H9 (cell line): ENCODE measurements around the gene QDPR. TPM values are rescaled to one million over a fixed set of nuclear protein-coding genes. Genes with fewer than 3 reads are reported as not detected.
"Not testable (repeated sequence)": the region's sequence is repeated elsewhere in the genome, so short reads cannot be mapped to it uniquely, and the experiment has no call there.

Source experiments
- DNase-seq: peaks from one replicate; pipeline ENCODE4 v3.0.0-alpha.2; 2017
- H2AFZ ChIP-seq: one replicate; pipeline ENCODE4 v1.6.1; 2013; ENCODE audit warnings: mild to moderate bottlenecking, low read length, control low read depth, moderate library complexity
- H2AK5ac ChIP-seq: 2 replicates; pipeline ENCODE4 v1.6.1; 2013; ENCODE audit warnings: low read length, control low read depth, mixed read lengths; ENCODE audit not compliant: insufficient read length
- H2BK120ac ChIP-seq: one replicate; pipeline ENCODE4 v1.6.1; 2013; ENCODE audit warnings: low read depth, mild to moderate bottlenecking, low read length, control low read depth, inconsistent platforms; ENCODE audit not compliant: poor library complexity, severe bottlenecking
- H2BK12ac ChIP-seq: 2 replicates; pipeline ENCODE4 v1.6.1; 2013; ENCODE audit warnings: low read length, control low read depth, mixed read lengths, low read depth; ENCODE audit not compliant: insufficient read length
- H2BK15ac ChIP-seq: 2 replicates; pipeline ENCODE4 v1.6.1; 2013; ENCODE audit warnings: low read depth, low read length, control low read depth
- H2BK20ac ChIP-seq: one replicate; pipeline ENCODE4 v1.6.1; 2013; ENCODE audit warnings: low read depth, mild to moderate bottlenecking, low read length, control low read depth, inconsistent platforms; ENCODE audit not compliant: poor library complexity, severe bottlenecking
- H2BK5ac ChIP-seq: 2 replicates; pipeline ENCODE4 v1.6.1; 2013; ENCODE audit warnings: low read length, control low read depth, mixed read lengths; ENCODE audit not compliant: insufficient read length
- H3K14ac ChIP-seq: 2 replicates; pipeline ENCODE4 v1.6.1; 2013; ENCODE audit warnings: low read length, control low read depth; ENCODE audit not compliant: insufficient read depth
- H3K18ac ChIP-seq: 2 replicates; pipeline ENCODE4 v1.6.1; 2013; ENCODE audit warnings: low read depth, mild to moderate bottlenecking, mixed read lengths, low read length, control low read depth; ENCODE audit not compliant: insufficient read length
- H3K23ac ChIP-seq: 2 replicates; pipeline ENCODE4 v1.6.1; 2013; ENCODE audit warnings: low read length, control low read depth, mixed read lengths, low read depth; ENCODE audit not compliant: insufficient read length
- H3K23me2 ChIP-seq: 2 replicates; pipeline ENCODE4 v1.6.1; 2013; ENCODE audit warnings: low read depth, mild to moderate bottlenecking, mixed read lengths, low read length, control low read depth; ENCODE audit not compliant: insufficient read length, poor library complexity, severe bottlenecking
- H3K27ac ChIP-seq: 2 replicates; pipeline ENCODE4 v1.5.1; 2013; ENCODE audit warnings: low read length, control low read depth, mixed read lengths, low read depth; ENCODE audit not compliant: insufficient read length
- H3K27me3 ChIP-seq: 2 replicates; pipeline ENCODE4 v1.6.1; 2013; ENCODE audit warnings: low read length, control low read depth, inconsistent platforms; ENCODE audit not compliant: insufficient read depth
- H3K4ac ChIP-seq: 2 replicates; pipeline ENCODE4 v1.6.1; 2013; ENCODE audit warnings: low read depth, mild to moderate bottlenecking, control low read depth, inconsistent platforms, low read length, moderate library complexity
- H3K4me1 ChIP-seq: 2 replicates; pipeline ENCODE4 v1.6.1; 2013; ENCODE audit warnings: low read length, control low read depth, inconsistent platforms; ENCODE audit not compliant: insufficient read depth
- H3K4me2 ChIP-seq: 2 replicates; pipeline ENCODE4 v1.6.1; 2013; ENCODE audit warnings: low read length, control low read depth, mixed read lengths; ENCODE audit not compliant: insufficient read length, insufficient read depth
- H3K56ac ChIP-seq: 2 replicates; pipeline ENCODE4 v1.6.1; 2013; ENCODE audit warnings: low read depth, mild to moderate bottlenecking, mixed read lengths, low read length, control low read depth; ENCODE audit not compliant: insufficient read length
- H3K79me1 ChIP-seq: 2 replicates; pipeline ENCODE4 v1.6.1; 2013; ENCODE audit warnings: low read depth, mild to moderate bottlenecking, moderate library complexity, low read length, control low read depth, inconsistent platforms; ENCODE audit not compliant: insufficient read depth, poor library complexity, severe bottlenecking
- H3K79me2 ChIP-seq: 2 replicates; pipeline ENCODE4 v1.6.1; 2013; ENCODE audit warnings: low read length, control low read depth, inconsistent platforms; ENCODE audit not compliant: insufficient read depth
- H3K9ac ChIP-seq: 2 replicates; pipeline ENCODE4 v1.6.1; 2013; ENCODE audit warnings: low read length, control low read depth, mixed read lengths; ENCODE audit not compliant: insufficient read length; ENCODE audit errors: extremely low read depth
- H3K9me3 ChIP-seq: one replicate; pipeline ENCODE4 v1.6.1; 2013; ENCODE audit warnings: low read depth, low read length, inconsistent platforms; ENCODE audit not compliant: control insufficient read depth
- H3T11ph ChIP-seq: one replicate; pipeline ENCODE4 v1.6.1; 2013; ENCODE audit warnings: mild to moderate bottlenecking, low read length, control low read depth, inconsistent platforms
- H4K20me1 ChIP-seq: one replicate; pipeline ENCODE4 v1.6.1; 2013; ENCODE audit not compliant: control insufficient read depth, insufficient read length, insufficient read depth
- H4K5ac ChIP-seq: 2 replicates; pipeline ENCODE4 v1.6.1; 2013; ENCODE audit warnings: low read depth, mild to moderate bottlenecking, mixed read lengths, low read length, control low read depth; ENCODE audit not compliant: insufficient read length
- H4K8ac ChIP-seq: replicated peaks from 2 replicates; pipeline ENCODE4 v1.6.1; 2013; ENCODE audit warnings: low read length, control low read depth, mixed read lengths, low read depth; ENCODE audit not compliant: insufficient read length
- H4K91ac ChIP-seq: 2 replicates; pipeline ENCODE4 v1.6.1; 2013; ENCODE audit warnings: low read depth, mild to moderate bottlenecking, moderate library complexity, mixed read lengths, low read length, control low read depth; ENCODE audit not compliant: insufficient read length
- H3K27ac Mint-ChIP-seq, 3 experiments: 2 replicates in 2 of 3; 3 replicates in 1 of 3; pipeline ENCODE4 v1.8.0; 2020 to 2021; ENCODE audit warnings: mixed read lengths in 3 of 3, mild to moderate bottlenecking in 1 of 3, moderate library complexity in 1 of 3
- H3K27me3 Mint-ChIP-seq: 2 replicates; pipeline ENCODE4 v1.8.0; 2021; ENCODE audit warnings: low read depth, mild to moderate bottlenecking, moderate library complexity, mixed read lengths
- H3K36me3 Mint-ChIP-seq, 3 experiments: 2 replicates in 2 of 3; 3 replicates in 1 of 3; pipeline ENCODE4 v1.8.0; 2020 to 2021; ENCODE audit warnings: low read depth in 3 of 3, mixed read lengths in 3 of 3; ENCODE audit not compliant: insufficient read depth in 1 of 3
- H3K4me1 Mint-ChIP-seq, 2 experiments: 2 replicates each; pipeline ENCODE4 v1.8.0; 2020; ENCODE audit warnings: mixed read lengths in 2 of 2
- H3K4me3 Mint-ChIP-seq, 2 experiments: 2 replicates in 1 of 2; 3 replicates in 1 of 2; pipeline ENCODE4 v1.8.0; 2020 to 2021; ENCODE audit warnings: mild to moderate bottlenecking in 2 of 2, mixed read lengths in 2 of 2, moderate library complexity in 1 of 2
- H3K9me3 Mint-ChIP-seq, 2 experiments: 2 replicates in 1 of 2; 3 replicates in 1 of 2; pipeline ENCODE4 v1.8.0; 2020; ENCODE audit warnings: mild to moderate bottlenecking in 2 of 2, mixed read lengths in 2 of 2, moderate library complexity in 1 of 2
- WGBS: extraction: QIAGEN DNeasy Blood & Tissue Kit; methylation state at CpG from one replicate; pipeline ENCODE4 v1.1.7; 2013; ENCODE audit warnings: missing lambda C conversion rate, low lambda C conversion rate, mixed read lengths; ENCODE audit not compliant: insufficient read length; ENCODE audit errors: extremely low coverage; 5-methylcytosine and 5-hydroxymethylcytosine counted together
- total RNA-seq: library from RNA; stranded (reverse); gene quantifications from 2 replicates; pipeline ENCODE4 v1.2.1, GENCODE V29; 2021
- TF ChIP-seq, protein P1 (sequence below): fragments of 200-600 bp; sonication (generic); conservative IDR thresholded peaks from 3 replicates; pipeline ENCODE4 v1.8.0; 2021; ENCODE audit warnings: antibody characterized with exemption, mild to moderate bottlenecking

Gene QDPR
- total RNA-seq, 1 experiment from 2014 or later, result 23.5 TPM

- no CpG with 5 or more reads among the region's 5 CpGs for WGBS
- Histone ChIP-seq H3K56ac (no peak overlapping the region), H3K4me1 (no peaks in the 10 kb centered on the region), H3K23ac (no peak overlapping the region), H3K14ac (no peak overlapping the region), H3K27ac (no peak overlapping the region), H3K18ac (no peak overlapping the region), H2BK5ac (no peak overlapping the region), H2BK120ac (no peak overlapping the region), H4K5ac (no peak overlapping the region), H2BK12ac (no peak overlapping the region), H2BK20ac (no peak overlapping the region), H2AK5ac (no peak overlapping the region), H3K79me2 (no peaks in the 10 kb centered on the region), H3K4ac (no peak overlapping the region), H2BK15ac (no peak overlapping the region), H3K23me2 (no peaks in the 10 kb centered on the region), H2AFZ (no peak overlapping the region), H3K4me2 (no peak overlapping the region), H4K20me1 (no peaks in the 10 kb centered on the region), H4K91ac (no peak overlapping the region), H3K79me1 (no peaks in the 10 kb centered on the region), H3T11ph (no peak overlapping the region), H3K9me3 (no peaks in the 10 kb centered on the region), H3K9ac (no peak overlapping the region), H3K27me3 (no peaks in the 10 kb centered on the region), H4K8ac (no peak overlapping the region)
- Mint-ChIP-seq H3K27ac (no peak overlapping the region), H3K36me3 (peaks cover under 1 to 7% (median under 1%) of the 10 kb centered on the region in 3 experiments; a peak in 2 of 7 replicates), H3K4me1 (0 out of 4 replicates have a peak, but pooled peaks cover 0 to 5% of the 10 kb centered on the region in 2 experiments), H3K27me3 (no peaks in the 10 kb centered on the region), H3K9me3 (peaks cover 8 to 13% of the 10 kb centered on the region in 2 experiments; a peak in 4 of 5 replicates), H3K4me3 (no peak overlapping the region)
- TF ChIP-seq, protein P1, sequence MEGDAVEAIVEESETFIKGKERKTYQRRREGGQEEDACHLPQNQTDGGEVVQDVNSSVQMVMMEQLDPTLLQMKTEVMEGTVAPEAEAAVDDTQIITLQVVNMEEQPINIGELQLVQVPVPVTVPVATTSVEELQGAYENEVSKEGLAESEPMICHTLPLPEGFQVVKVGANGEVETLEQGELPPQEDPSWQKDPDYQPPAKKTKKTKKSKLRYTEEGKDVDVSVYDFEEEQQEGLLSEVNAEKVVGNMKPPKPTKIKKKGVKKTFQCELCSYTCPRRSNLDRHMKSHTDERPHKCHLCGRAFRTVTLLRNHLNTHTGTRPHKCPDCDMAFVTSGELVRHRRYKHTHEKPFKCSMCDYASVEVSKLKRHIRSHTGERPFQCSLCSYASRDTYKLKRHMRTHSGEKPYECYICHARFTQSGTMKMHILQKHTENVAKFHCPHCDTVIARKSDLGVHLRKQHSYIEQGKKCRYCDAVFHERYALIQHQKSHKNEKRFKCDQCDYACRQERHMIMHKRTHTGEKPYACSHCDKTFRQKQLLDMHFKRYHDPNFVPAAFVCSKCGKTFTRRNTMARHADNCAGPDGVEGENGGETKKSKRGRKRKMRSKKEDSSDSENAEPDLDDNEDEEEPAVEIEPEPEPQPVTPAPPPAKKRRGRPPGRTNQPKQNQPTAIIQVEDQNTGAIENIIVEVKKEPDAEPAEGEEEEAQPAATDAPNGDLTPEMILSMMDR, result no peak
- DNase-seq, result no peak
Observed at GRCh38 chr4:17447056-17447455, 64.8 kb downstream of the QDPR start.

- DNase-seq, H3K36me3 Mint-ChIP-seq, H3K27ac Mint-ChIP-seq, H4K5ac ChIP-seq, H2BK12ac ChIP-seq, H3K79me2 ChIP-seq, H3K14ac ChIP-seq, H2BK20ac ChIP-seq, H3K4me2 ChIP-seq, H3K9me3 ChIP-seq, H2AFZ ChIP-seq, H3K4ac ChIP-seq, H3T11ph ChIP-seq, H2BK120ac ChIP-seq, H3K4me3 Mint-ChIP-seq, H3K27me3 Mint-ChIP-seq, H3K79me1 ChIP-seq, H2AK5ac ChIP-seq, H3K23ac ChIP-seq, H2BK15ac ChIP-seq, H3K27ac ChIP-seq, H4K91ac ChIP-seq, H3K23me2 ChIP-seq, H2BK5ac ChIP-seq, H3K9ac ChIP-seq, H3K18ac ChIP-seq, H4K8ac ChIP-seq, H3K27me3 ChIP-seq, H3K4me1 Mint-ChIP-seq, H4K20me1 ChIP-seq, H3K4me1 ChIP-seq, H3K56ac ChIP-seq: not testable (repeated sequence)
- H3K9me3 Mint-ChIP-seq, result peaks cover 10 to 12% of the 10 kb centered on the region in 2 experiments; a peak in 4 of 5 replicates
- no CpG with 5 or more reads among the region's 1 CpG for WGBS
Observed at GRCh38 chr4:17442477-17442876, 69.4 kb downstream of the QDPR start.
